Astrocyte (in vitro differentiated cells and primary cell): Measurements from ENCODE around the gene EPB41L1.

ENCODE experiments used
- EZH2 ChIP-seq: IDR thresholded peaks from 2 replicates; pipeline ENCODE4 v1.6.1; 2012; ENCODE audit warnings: mild to moderate bottlenecking, low read length, inconsistent platforms; ENCODE audit not compliant: insufficient read depth
- TF ChIP-seq, protein P1 (sequence below): IDR thresholded peaks from 2 replicates; pipeline ENCODE4 v1.5.1; 2011; ENCODE audit warnings: low read depth, mild to moderate bottlenecking, inconsistent platforms, low read length, moderate library complexity; ENCODE audit not compliant: insufficient read depth

- TF ChIP-seq, protein P1, sequence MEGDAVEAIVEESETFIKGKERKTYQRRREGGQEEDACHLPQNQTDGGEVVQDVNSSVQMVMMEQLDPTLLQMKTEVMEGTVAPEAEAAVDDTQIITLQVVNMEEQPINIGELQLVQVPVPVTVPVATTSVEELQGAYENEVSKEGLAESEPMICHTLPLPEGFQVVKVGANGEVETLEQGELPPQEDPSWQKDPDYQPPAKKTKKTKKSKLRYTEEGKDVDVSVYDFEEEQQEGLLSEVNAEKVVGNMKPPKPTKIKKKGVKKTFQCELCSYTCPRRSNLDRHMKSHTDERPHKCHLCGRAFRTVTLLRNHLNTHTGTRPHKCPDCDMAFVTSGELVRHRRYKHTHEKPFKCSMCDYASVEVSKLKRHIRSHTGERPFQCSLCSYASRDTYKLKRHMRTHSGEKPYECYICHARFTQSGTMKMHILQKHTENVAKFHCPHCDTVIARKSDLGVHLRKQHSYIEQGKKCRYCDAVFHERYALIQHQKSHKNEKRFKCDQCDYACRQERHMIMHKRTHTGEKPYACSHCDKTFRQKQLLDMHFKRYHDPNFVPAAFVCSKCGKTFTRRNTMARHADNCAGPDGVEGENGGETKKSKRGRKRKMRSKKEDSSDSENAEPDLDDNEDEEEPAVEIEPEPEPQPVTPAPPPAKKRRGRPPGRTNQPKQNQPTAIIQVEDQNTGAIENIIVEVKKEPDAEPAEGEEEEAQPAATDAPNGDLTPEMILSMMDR: no peak
- TF ChIP-seq EZH2: no peak
Observed at GRCh38 chr20:36133821-36134220, 20.7 kb upstream of the EPB41L1 start.
